GM12878 (cell line): ENCODE results near the gene ENDOV. TPM values are rescaled to one million over a fixed set of nuclear protein-coding genes. Genes with fewer than 3 reads are reported as not detected.

Experiments used
- ATAC-seq: fragments of 200-7000 bp; cut with Tn5 transposase; 3 replicates; pipeline ENCODE4 v1.9.1; 2020; ENCODE audit warnings: mild to moderate bottlenecking, moderate library complexity
- BruUV-seq: library from RNA; stranded (reverse); fragments of 400-500 nt; replicated peaks from 2 replicates; lab custom pipeline; 2021; lab: Mats Ljungman, UMichigan
- CTCF ChIA-PET: fragments of 300-600 bp; sonication (Branson Sonifier 250); formaldehyde crosslinking; extraction: SDS; loops from one replicate; lab custom pipeline; 2021; ENCODE audit warnings: inconsistent platforms; lab: Yijun Ruan, JAX
- POLR2A ChIA-PET: fragments of 350-600 bp; formaldehyde crosslinking; extraction: SDS; loops from one replicate; lab custom pipeline; 2021; ENCODE audit warnings: inconsistent platforms; lab: Charles Lee
- RAD21 ChIA-PET: fragments of 300-600 bp; sonication (Branson Sonifier 250); formaldehyde crosslinking; loops from one replicate; lab custom pipeline; 2023; ENCODE audit warnings: antibody characterized with exemption; ENCODE audit not compliant: unreplicated experiment; lab: Charles Lee
- SMC1A ChIA-PET: fragments of 300-600 bp; sonication (Branson Sonifier 250); formaldehyde crosslinking; loops from one replicate; lab custom pipeline; 2023; ENCODE audit not compliant: unreplicated experiment, uncharacterized antibody; lab: Charles Lee
- DNase-seq: peaks from one replicate; pipeline ENCODE4 v3.0.0-alpha.2; 2011; ENCODE audit warnings: low read depth, low spot score
- FAIRE-seq: peaks from 3 replicates; lab custom pipeline; 2011; peaks lifted over from hg19 to GRCh38; lab: Jason Lieb, UNC
- H2AFZ ChIP-seq: 2 replicates; pipeline ENCODE4 v1.6.0; 2011; ENCODE audit warnings: low read depth, low read length, control low read depth; ENCODE audit not compliant: control insufficient read depth
- H3K27ac ChIP-seq: 2 replicates; pipeline ENCODE4 v1.5.1; 2011; ENCODE audit warnings: control low read depth; ENCODE audit not compliant: control insufficient read depth, insufficient read depth
- H3K27me3 ChIP-seq, 2 experiments: replicated peaks in 1 of 2; 2 replicates each; pipeline versions ENCODE4 v1.6.0 to v1.6.1; 2011; ENCODE audit warnings: low read length in 1 of 2; ENCODE audit not compliant: control insufficient read depth in 2 of 2, insufficient read depth in 2 of 2
- H3K36me3 ChIP-seq, 2 experiments: 2 replicates each; pipeline ENCODE4 v1.5.1; 2011; ENCODE audit warnings: low read length in 1 of 2; ENCODE audit not compliant: control insufficient read depth in 2 of 2, insufficient read depth in 2 of 2
- H3K4me1 ChIP-seq: 2 replicates; pipeline ENCODE4 v1.6.1; 2011; ENCODE audit warnings: mild to moderate bottlenecking, low read length, moderate library complexity, mixed read lengths; ENCODE audit not compliant: control insufficient read depth, insufficient read depth
- H3K4me2 ChIP-seq: 2 replicates; pipeline ENCODE4 v1.6.0; 2011; ENCODE audit warnings: control low read depth; ENCODE audit not compliant: control insufficient read depth, insufficient read depth
- H3K4me3 ChIP-seq: fragments of 200-600 bp; sonication (generic); 2 replicates; pipeline ENCODE4 v1.5.1; 2016
- H3K79me2 ChIP-seq: 2 replicates; pipeline ENCODE4 v1.6.0; 2011; ENCODE audit warnings: low read length; ENCODE audit not compliant: control insufficient read depth, insufficient read depth
- H3K9ac ChIP-seq: 2 replicates; pipeline ENCODE4 v1.8.0; 2011; ENCODE audit warnings: low read length, control low read depth, mixed read lengths; ENCODE audit not compliant: control insufficient read depth, insufficient read depth
- H3K9me3 ChIP-seq: replicated peaks from 3 replicates; pipeline ENCODE4 v1.5.1; 2011; ENCODE audit warnings: mild to moderate bottlenecking, low read length; ENCODE audit not compliant: control insufficient read depth, insufficient read depth
- H4K20me1 ChIP-seq: 2 replicates; pipeline ENCODE4 v1.6.0; 2011; ENCODE audit not compliant: control insufficient read depth, insufficient read depth
- ETV6 ChIP-seq, 2 experiments: fragments of 450-650 bp in 1 of 2; IDR thresholded peaks in 1 of 2; conservative IDR thresholded peaks in 1 of 2; 2 replicates each; pipeline ENCODE4 v1.6.1; 2014; ENCODE audit warnings: antibody characterized with exemption in 1 of 2, borderline replicate concordance in 1 of 2, low read depth in 1 of 2, mild to moderate bottlenecking in 1 of 2, moderate library complexity in 1 of 2
- LARP7 ChIP-seq: fragments of 450-650 bp; IDR thresholded peaks from 2 replicates; pipeline ENCODE4 v1.6.1; 2017; ENCODE audit warnings: mild to moderate bottlenecking
- NR2C2 ChIP-seq: IDR thresholded peaks from 2 replicates; pipeline ENCODE4 v1.6.1; 2011; ENCODE audit warnings: borderline replicate concordance, low read depth; ENCODE audit not compliant: control insufficient read depth, insufficient read length
- NRF1 ChIP-seq: conservative IDR thresholded peaks from 2 replicates; pipeline ENCODE4 v1.6.1; 2011; ENCODE audit warnings: mild to moderate bottlenecking, low read depth, low read length, improper control_type of control experiment
- POLR2AphosphoS5 ChIP-seq: IDR thresholded peaks from 2 replicates; pipeline ENCODE4 v1.6.1; 2011; ENCODE audit warnings: mild to moderate bottlenecking, low read length, inconsistent platforms
- RFX5 ChIP-seq: IDR thresholded peaks from 2 replicates; pipeline ENCODE4 v1.6.1; 2011; ENCODE audit warnings: low read depth, low read length, improper control_type of control experiment
- TCF7 ChIP-seq: IDR thresholded peaks from 2 replicates; pipeline ENCODE4 v1.6.1; 2014; ENCODE audit warnings: antibody characterized with exemption, borderline replicate concordance
- WGBS: methylation state at CpG from one replicate; pipeline ENCODE4 v1.1.6; 2016; ENCODE audit warnings: low lambda C conversion rate; ENCODE audit not compliant: insufficient replicate concordance, insufficient coverage; ENCODE audit errors: missing lambda C conversion rate; 5-methylcytosine and 5-hydroxymethylcytosine counted together
- in situ Hi-C: fragments of 300-500 bp; cut with MboI; formaldehyde crosslinking; loops from 9 replicates; pipeline ENCODE4 v1.14.3; 2018; ENCODE audit warnings: mixed read lengths
- intact Hi-C: fragments of 100-400 bp; cut with micrococcal nuclease; formaldehyde crosslinking; loops from one replicate; pipeline ENCODE4 v1.14.2; 2022; ENCODE audit not compliant: unreplicated experiment
- polyA plus RNA-seq, 11 experiments: library from polyadenylated mRNA; depleted of rRNA in 4 of 11; unstranded in 6 of 11; stranded (reverse) in 5 of 11; fragments of >200 nt; fragmentation: Nextera tagmentation in 4 of 11; fragmentation: Illumina TruSeq in 1 of 11; extraction: Ambion mirVana in 4 of 11; extraction: Trizol in 1 of 11; gene quantifications; 1 replicate in 1 of 11; 2 replicates in 10 of 11; pipeline versions ENCODE4 v1.2.1 to v1.2.3, GENCODE V29; 2011 to 2016; ENCODE audit warnings: inconsistent platforms in 2 of 11, missing spikeins in 2 of 11, low read depth in 1 of 11
- total RNA-seq, 4 experiments: library from RNA; depleted of rRNA in 3 of 4; stranded (reverse); fragments of >200 nt in 3 of 4; fragmentation: Illumina TruSeq in 1 of 4; extraction: Trizol in 1 of 4; gene quantifications; 2 replicates each; pipeline versions ENCODE4 v1.2.1 to v1.2.3, GENCODE V29; 2013 to 2021
- TF ChIP-seq, protein P1 (sequence below): IDR thresholded peaks from 2 replicates; pipeline ENCODE4 v1.6.1; 2012; ENCODE audit warnings: improper control_type of control experiment, low read depth, low read length; ENCODE audit not compliant: insufficient replicate concordance

Gene ENDOV
- total and polyA plus RNA-seq, 10 of the 15 experiments (the other 5 are each of a cell fraction or from before 2014, with no cell fraction given) = 0.63 to 11.9 (median 8.1) TPM

DNA sequence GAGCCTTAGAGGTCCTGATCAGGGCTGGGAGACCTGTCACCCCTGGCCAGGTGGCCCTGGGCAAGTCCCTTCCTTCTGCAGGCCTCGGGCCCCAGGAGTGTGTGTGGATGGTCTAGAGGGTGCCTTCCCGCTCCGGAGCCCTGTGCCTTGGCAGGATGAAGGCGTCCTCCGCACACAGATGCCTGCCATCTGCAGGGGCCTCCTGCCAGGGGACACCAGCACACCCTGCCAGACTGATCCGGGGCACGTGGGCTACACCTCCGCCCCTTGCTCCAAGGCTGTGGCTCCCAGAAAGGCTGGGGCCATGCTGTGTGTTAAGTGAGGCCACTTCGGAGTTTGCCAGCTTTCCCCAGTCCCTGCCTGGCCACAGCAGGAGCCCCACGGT is 30.8 kb downstream of the ENDOV start:
- no peak overlapping the region for H3K9ac ChIP-seq
- intact Hi-C loops = no loop called here
- no peak overlapping the region for H3K27ac ChIP-seq
- no peak overlapping the region for H3K4me3 ChIP-seq
- H4K20me1 ChIP-seq = no peaks in the 10 kb centered on the region
- H3K27me3 ChIP-seq = no peaks in the 10 kb centered on the region; a peak in 1 of 4 replicates
- ChIA-PET CTCF (no interaction called here), SMC1A (no interaction called here), RAD21 (no interaction called here), POLR2A (no interaction called here)
- FAIRE-seq (no peak), ATAC-seq (no peak), DNase-seq (no peak)
- H3K36me3 ChIP-seq = no peaks in the 10 kb centered on the region
- H2AFZ ChIP-seq = no peak overlapping the region
- H3K4me1 ChIP-seq = no peaks in the 10 kb centered on the region
- in situ Hi-C loops = no loop called here
- no peak overlapping the region for H3K4me2 ChIP-seq
- no TSS peak for BruUV-seq
- TF ChIP-seq ETV6 (conservative IDR thresholded peaks at IDR 0.05 in 1 of 2, IDR thresholded peaks at IDR 0.05 in 1 of 2; ENCODE audit: borderline replicate concordance in 1 of 2, low read depth in 1 of 2) (no peak), POLR2AphosphoS5 (no peak), NR2C2 (no peak), NRF1 (no peak), TCF7 (no peak), RFX5 (no peak), LARP7 (no peak)
- TF ChIP-seq, protein P1, sequence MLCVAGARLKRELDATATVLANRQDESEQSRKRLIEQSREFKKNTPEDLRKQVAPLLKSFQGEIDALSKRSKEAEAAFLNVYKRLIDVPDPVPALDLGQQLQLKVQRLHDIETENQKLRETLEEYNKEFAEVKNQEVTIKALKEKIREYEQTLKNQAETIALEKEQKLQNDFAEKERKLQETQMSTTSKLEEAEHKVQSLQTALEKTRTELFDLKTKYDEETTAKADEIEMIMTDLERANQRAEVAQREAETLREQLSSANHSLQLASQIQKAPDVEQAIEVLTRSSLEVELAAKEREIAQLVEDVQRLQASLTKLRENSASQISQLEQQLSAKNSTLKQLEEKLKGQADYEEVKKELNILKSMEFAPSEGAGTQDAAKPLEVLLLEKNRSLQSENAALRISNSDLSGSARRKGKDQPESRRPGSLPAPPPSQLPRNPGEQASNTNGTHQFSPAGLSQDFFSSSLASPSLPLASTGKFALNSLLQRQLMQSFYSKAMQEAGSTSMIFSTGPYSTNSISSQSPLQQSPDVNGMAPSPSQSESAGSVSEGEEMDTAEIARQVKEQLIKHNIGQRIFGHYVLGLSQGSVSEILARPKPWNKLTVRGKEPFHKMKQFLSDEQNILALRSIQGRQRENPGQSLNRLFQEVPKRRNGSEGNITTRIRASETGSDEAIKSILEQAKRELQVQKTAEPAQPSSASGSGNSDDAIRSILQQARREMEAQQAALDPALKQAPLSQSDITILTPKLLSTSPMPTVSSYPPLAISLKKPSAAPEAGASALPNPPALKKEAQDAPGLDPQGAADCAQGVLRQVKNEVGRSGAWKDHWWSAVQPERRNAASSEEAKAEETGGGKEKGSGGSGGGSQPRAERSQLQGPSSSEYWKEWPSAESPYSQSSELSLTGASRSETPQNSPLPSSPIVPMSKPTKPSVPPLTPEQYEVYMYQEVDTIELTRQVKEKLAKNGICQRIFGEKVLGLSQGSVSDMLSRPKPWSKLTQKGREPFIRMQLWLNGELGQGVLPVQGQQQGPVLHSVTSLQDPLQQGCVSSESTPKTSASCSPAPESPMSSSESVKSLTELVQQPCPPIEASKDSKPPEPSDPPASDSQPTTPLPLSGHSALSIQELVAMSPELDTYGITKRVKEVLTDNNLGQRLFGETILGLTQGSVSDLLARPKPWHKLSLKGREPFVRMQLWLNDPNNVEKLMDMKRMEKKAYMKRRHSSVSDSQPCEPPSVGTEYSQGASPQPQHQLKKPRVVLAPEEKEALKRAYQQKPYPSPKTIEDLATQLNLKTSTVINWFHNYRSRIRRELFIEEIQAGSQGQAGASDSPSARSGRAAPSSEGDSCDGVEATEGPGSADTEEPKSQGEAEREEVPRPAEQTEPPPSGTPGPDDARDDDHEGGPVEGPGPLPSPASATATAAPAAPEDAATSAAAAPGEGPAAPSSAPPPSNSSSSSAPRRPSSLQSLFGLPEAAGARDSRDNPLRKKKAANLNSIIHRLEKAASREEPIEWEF = no peak
- H3K79me2 ChIP-seq = no peaks in the 10 kb centered on the region
- 20% methylated on average over 10 of the region's 10 CpGs for WGBS
- H3K9me3 ChIP-seq = no peaks in the 10 kb centered on the region
